Thyroid gland (tissue), 4 donors: ENCODE measurements around the gene MYORG. TPM values are rescaled to one million over a fixed set of nuclear protein-coding genes. Genes with fewer than 3 reads are reported as not detected.

Experiments used
- DNase-seq, 2 donors: peaks; one replicate each; pipeline ENCODE4 v3.0.0-alpha.2; 2019
- H3K27ac ChIP-seq, 3 donors: fragments of 200-600 bp; sonication (generic); 1 replicate in 2 of 3; 2 replicates in 1 of 3; pipeline ENCODE4 v1.5.1; 2016 to 2019; ENCODE audit warnings: mild to moderate bottlenecking in 1 of 3, moderate library complexity in 1 of 3
- H3K27me3 ChIP-seq: fragments of 200-600 bp; sonication (generic); one replicate; pipeline ENCODE4 v1.5.1; 2019
- H3K36me3 ChIP-seq, 2 donors: fragments of 200-600 bp; sonication (generic); one replicate each; pipeline ENCODE4 v1.5.1; 2016 to 2019
- H3K4me1 ChIP-seq, 2 donors: fragments of 200-600 bp; sonication (generic); one replicate each; pipeline ENCODE4 v1.5.1; 2017 to 2019
- H3K4me3 ChIP-seq, 3 donors: fragments of 200-600 bp; sonication (generic); replicated peaks in 1 of 3; 1 replicate in 2 of 3; 2 replicates in 1 of 3; pipeline ENCODE4 v1.5.1; 2016; ENCODE audit warnings: mild to moderate bottlenecking in 1 of 3
- H3K9me3 ChIP-seq: fragments of 200-600 bp; sonication (generic); one replicate; pipeline ENCODE4 v1.5.1; 2017
- CTCF ChIP-seq, 6 experiments: fragments of 200-600 bp in 3 of 6; fragments of 450-650 bp in 3 of 6; sonication (generic) in 3 of 6; IDR thresholded peaks; one replicate each; pipeline ENCODE4 v1.5.1; 2016 to 2019; ENCODE audit warnings: antibody characterized with exemption in 6 of 6, mild to moderate bottlenecking in 2 of 6, inconsistent platforms in 1 of 6, moderate library complexity in 1 of 6
- POLR2A ChIP-seq, 2 donors: fragments of 450-650 bp; IDR thresholded peaks; one replicate each; pipeline ENCODE4 v1.6.1; 2017; ENCODE audit warnings: antibody characterized with exemption in 2 of 2, mild to moderate bottlenecking in 2 of 2, moderate library complexity in 1 of 2
- WGBS, 2 donors: methylation state at CpG; one replicate each; pipeline ENCODE4 v1.1.5; 2017; 5-methylcytosine and 5-hydroxymethylcytosine counted together
- intact Hi-C: fragments of 100-400 bp; cut with DNase I; formaldehyde crosslinking; loops from one replicate; pipeline ENCODE4 v1.15.1; 2023
- total RNA-seq, 4 donors: library from RNA; depleted of rRNA; stranded (reverse); fragments of >200 nt; gene quantifications; one replicate each; pipeline ENCODE4 v1.2.3, GENCODE V29; 2016

Gene MYORG
- total RNA-seq, 4 donors from 2014 or later, result 3.2 to 9.2 (median 6.0) TPM

- Histone ChIP-seq H3K27ac (no peak overlapping the region), H3K4me3 (no peak overlapping the region), H3K4me1 (no peaks in the 10 kb centered on the region), H3K36me3 (peaks cover 20 to 25% of the 10 kb centered on the region in 2 donors), H3K9me3 (no peaks in the 10 kb centered on the region), H3K27me3 (no peaks in the 10 kb centered on the region)
- intact Hi-C loops, result no loop called here
- DNase-seq, result no peak
- WGBS, 2 donors, result 100% methylated on average over 1 of the region's 1 CpG
- no peak for TF ChIP-seq CTCF (IDR thresholded peaks at IDR 0.05)
- no peak for TF ChIP-seq POLR2A (IDR thresholded peaks at IDR 0.05)
These were observed 22.2 kb upstream of the MYORG start for GRCh38 chr9:34398875-34399274.

- TF ChIP-seq POLR2A (IDR thresholded peaks at IDR 0.05) (no peak), CTCF (IDR thresholded peaks at IDR 0.05) (no peak)
- Histone ChIP-seq H3K36me3 (peaks cover 12 to 16% of the 10 kb centered on the region in 2 donors), H3K27me3 (no peaks in the 10 kb centered on the region), H3K4me3 (no peak overlapping the region), H3K27ac (no peak overlapping the region), H3K9me3 (no peaks in the 10 kb centered on the region), H3K4me1 (no peaks in the 10 kb centered on the region)
- 78 to 83% methylated on average over 7 of the region's 7 CpGs for WGBS, 2 donors
- intact Hi-C loops, result no loop called here
- DNase-seq, result no peak
These were observed 19.8 kb upstream of the MYORG start for GRCh38 chr9:34396276-34397214.

GRCh38 chr9:34392511-34392910 lies 15.8 kb upstream of the MYORG start:
- intact Hi-C loops, result no loop called here
- Histone ChIP-seq H3K9me3 (no peaks in the 10 kb centered on the region), H3K36me3 (peaks cover 0 to 3% of the 10 kb centered on the region in 2 donors), H3K4me3 (no peak overlapping the region), H3K4me1 (peaks cover 0 to 6% of the 10 kb centered on the region in 2 donors), H3K27ac (no peak overlapping the region), H3K27me3 (no peaks in the 10 kb centered on the region)
- no peak for TF ChIP-seq POLR2A (IDR thresholded peaks at IDR 0.05)
- TF ChIP-seq CTCF (IDR thresholded peaks at IDR 0.05), result no peak
- no peak for DNase-seq
- WGBS, 2 donors, result 42 to 65% methylated on average over 1 of the region's 1 CpG

GRCh38 chr9:34387239-34387638 lies 10.5 kb upstream of the MYORG start:
- no peak for TF ChIP-seq POLR2A (IDR thresholded peaks at IDR 0.05)
- no peak for TF ChIP-seq CTCF (IDR thresholded peaks at IDR 0.05)
- Histone ChIP-seq H3K9me3 (no peaks in the 10 kb centered on the region), H3K27me3 (no peaks in the 10 kb centered on the region), H3K27ac (no peak overlapping the region), H3K36me3 (no peaks in the 10 kb centered on the region), H3K4me1 (peaks cover 0 to 6% of the 10 kb centered on the region in 2 donors), H3K4me3 (no peak overlapping the region)
- no peak for DNase-seq
- intact Hi-C loops, result no loop called here
- WGBS, 2 donors, result 90 to 95% methylated on average over 4 of the region's 4 CpGs

- TF ChIP-seq POLR2A (IDR thresholded peaks at IDR 0.05) (no peak), CTCF (IDR thresholded peaks at IDR 0.05) (no peak)
- Histone ChIP-seq H3K4me1 (peaks cover 0 to 6% of the 10 kb centered on the region in 2 donors), H3K27ac (no peak overlapping the region), H3K4me3 (no peak overlapping the region), H3K36me3 (no peaks in the 10 kb centered on the region), H3K27me3 (no peaks in the 10 kb centered on the region), H3K9me3 (no peaks in the 10 kb centered on the region)
- intact Hi-C loops, result no loop called here
- no peak for DNase-seq
- 89 to 96% methylated on average over 3 of the region's 3 CpGs for WGBS, 2 donors
These were observed 10.0 kb upstream of the MYORG start for GRCh38 chr9:34386656-34387055.
